GM20000 (cell line): ENCODE measurements around the gene OLFML2B.

Experiments
- DNase-seq: peaks from one replicate; pipeline ENCODE4 v3.0.0; 2012; ENCODE audit warnings: low spot score
- TF ChIP-seq, protein P1 (sequence below): IDR thresholded peaks from 2 replicates; pipeline ENCODE4 v1.5.1; 2012; ENCODE audit warnings: mild to moderate bottlenecking, control low read depth; ENCODE audit errors: extremely low read depth, missing control alignments

Gene OLFML2B

GRCh38 chr1:161970633-161971032, 53.0 kb downstream of the OLFML2B start:
- TF ChIP-seq, protein P1, sequence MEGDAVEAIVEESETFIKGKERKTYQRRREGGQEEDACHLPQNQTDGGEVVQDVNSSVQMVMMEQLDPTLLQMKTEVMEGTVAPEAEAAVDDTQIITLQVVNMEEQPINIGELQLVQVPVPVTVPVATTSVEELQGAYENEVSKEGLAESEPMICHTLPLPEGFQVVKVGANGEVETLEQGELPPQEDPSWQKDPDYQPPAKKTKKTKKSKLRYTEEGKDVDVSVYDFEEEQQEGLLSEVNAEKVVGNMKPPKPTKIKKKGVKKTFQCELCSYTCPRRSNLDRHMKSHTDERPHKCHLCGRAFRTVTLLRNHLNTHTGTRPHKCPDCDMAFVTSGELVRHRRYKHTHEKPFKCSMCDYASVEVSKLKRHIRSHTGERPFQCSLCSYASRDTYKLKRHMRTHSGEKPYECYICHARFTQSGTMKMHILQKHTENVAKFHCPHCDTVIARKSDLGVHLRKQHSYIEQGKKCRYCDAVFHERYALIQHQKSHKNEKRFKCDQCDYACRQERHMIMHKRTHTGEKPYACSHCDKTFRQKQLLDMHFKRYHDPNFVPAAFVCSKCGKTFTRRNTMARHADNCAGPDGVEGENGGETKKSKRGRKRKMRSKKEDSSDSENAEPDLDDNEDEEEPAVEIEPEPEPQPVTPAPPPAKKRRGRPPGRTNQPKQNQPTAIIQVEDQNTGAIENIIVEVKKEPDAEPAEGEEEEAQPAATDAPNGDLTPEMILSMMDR: no peak
- DNase-seq: no peak

DNA sequence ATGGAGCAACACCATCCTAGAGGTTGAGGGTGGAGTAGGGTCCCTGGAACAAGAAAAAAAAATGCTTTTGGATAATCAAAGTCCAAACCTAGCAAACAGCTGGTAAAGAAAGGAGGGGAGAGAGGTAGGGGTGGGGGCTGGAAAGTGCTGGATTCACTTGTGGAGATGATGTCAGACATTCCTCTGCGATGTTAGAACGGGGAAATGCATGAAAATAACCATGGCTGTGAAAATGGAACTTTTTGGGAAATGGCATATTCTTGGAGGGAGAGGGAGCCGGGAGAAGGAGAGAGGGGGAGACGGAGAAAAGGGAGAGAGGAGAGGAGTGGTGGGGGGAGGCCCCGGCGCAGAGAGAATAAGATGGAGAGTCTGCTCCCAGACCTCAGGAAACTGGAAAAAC, 53.6 kb downstream of the OLFML2B start:
- TF ChIP-seq, protein P1: no peak
- DNase-seq: no peak

- DNase-seq: no peak
Observed at GRCh38 chr1:161966067-161966466, 57.6 kb downstream of the OLFML2B start.

DNA sequence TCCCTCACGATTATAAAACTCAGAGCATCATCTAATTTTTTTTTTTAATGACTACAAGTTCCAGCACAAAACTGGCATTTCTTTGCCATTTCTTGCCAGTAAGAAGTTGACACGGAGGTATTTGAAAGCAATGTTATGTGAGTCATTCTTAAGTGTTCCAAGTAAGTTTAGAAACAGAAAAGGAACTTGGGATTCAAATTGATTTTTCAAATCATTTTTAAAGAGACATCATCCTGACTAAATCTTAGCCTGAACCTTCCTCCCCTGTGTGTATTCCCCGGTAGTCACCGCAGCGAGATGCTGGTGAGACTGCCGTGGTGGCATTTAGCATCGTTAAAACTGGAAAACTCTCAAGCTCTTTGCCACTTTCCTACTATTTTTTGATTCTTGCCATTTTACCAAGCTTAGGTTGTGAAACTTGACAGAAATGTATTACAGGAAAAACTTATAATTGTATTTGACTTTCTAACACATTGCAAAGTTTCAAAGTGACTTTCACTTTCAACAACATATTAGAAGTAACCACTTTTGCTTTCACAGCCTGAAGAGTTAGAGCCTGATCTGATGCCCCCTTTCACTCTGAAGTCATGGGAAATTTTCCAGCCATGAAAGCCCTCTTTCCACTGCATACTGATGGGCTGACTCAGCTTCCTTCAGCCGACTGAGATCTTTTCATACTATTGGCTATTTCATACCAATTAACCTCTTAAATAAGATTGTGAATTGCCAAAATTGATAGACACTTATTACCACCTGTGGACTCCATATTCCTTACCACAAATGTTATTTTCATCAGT, 61.4 kb downstream of the OLFML2B start:
- TF ChIP-seq, protein P1: no peak

More at GRCh38 chr1:161966067-161966466, 57.6 kb downstream of the OLFML2B start:
- TF ChIP-seq, protein P1: no peak

GRCh38 chr1:161958425-161958824, 65.2 kb downstream of the OLFML2B start:
- DNase-seq: no peak

More for the DNA sequence above, 61.4 kb downstream of the OLFML2B start:
- peak; percentile 68 for DNase-seq

GRCh38 chr1:161956930-161957329, 66.7 kb downstream of the OLFML2B start:
- DNase-seq: no peak
- TF ChIP-seq, protein P1: no peak

More at GRCh38 chr1:161958425-161958824, 65.2 kb downstream of the OLFML2B start:
- TF ChIP-seq, protein P1: no peak

DNA sequence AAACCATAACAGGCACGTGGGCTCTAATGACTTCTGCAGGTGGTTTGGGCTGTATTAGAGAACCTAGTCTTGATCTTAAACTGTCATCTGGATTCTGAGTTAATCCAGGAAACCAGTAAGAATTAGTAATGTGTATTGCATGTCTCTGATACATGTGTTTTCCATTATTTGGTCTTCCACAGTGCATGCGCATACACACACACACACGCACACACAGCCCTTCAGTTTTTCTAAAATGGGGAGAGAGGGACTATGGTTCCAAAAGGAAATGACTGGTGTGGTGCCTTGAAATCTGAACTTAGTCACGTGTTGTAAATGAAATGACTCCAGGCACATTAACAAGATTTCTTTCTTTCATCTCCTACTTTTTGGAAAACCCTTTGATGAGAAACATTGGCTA, 67.6 kb downstream of the OLFML2B start:
- TF ChIP-seq, protein P1: no peak
- no peak for DNase-seq
